Lung microvascular endothelial cell (primary cell): Measurements from ENCODE around the gene TTC24. TPM values are rescaled to one million over a fixed set of nuclear protein-coding genes. Genes with fewer than 3 reads are reported as not detected.
A peak's percentile ranks its signal among the peaks of the same experiment; 100 is the strongest.
"Not testable (repeated sequence)": the region's sequence is repeated elsewhere in the genome, so short reads cannot be mapped to it uniquely, and the experiment has no call there.

Source experiments
- DNase-seq, 2 donors: peaks; one replicate each; pipeline versions ENCODE4 v3.0.0 to v3.0.0-alpha.2; 2010; ENCODE audit warnings: low read depth in 2 of 2
- total RNA-seq: library from RNA; depleted of rRNA; stranded (reverse); fragments of >200 nt; gene quantifications from 2 replicates; pipeline ENCODE4 v1.2.1, GENCODE V29; 2014

TTC24 gene
- total RNA-seq, 1 donor from 2014 or later: not detected

DNA sequence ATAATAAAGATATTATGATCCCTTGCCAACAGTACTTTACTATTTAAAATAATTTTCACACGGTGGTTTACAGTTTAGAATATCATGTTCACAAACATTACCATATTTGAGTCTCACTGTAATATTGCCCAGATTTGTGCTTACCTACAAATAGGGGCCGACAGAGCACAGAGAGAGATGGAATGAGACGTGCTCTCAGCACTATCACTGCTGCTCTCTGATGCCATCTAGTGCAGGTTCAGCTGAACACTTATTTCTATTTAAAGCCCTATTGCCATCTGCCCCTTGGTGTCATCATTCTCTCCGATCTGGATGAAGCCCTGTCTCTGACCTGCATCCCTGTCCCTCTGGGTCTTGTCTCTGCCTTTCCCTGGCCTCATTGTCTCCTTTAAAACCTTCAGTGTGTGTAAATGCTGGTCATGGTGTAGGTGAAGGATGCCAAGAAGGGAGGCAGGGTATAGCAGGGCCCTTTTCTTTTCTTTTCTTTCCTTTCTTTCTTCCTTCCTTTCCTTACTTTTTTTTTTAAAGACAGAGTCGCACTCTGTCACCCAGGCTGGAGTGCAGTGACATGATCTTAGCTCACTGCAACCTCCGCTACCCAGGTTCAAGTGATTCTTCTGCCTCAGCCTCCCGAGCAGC, 28.6 kb downstream of the TTC24 start:
- DNase-seq: peak; percentile 81 to 88

DNA sequence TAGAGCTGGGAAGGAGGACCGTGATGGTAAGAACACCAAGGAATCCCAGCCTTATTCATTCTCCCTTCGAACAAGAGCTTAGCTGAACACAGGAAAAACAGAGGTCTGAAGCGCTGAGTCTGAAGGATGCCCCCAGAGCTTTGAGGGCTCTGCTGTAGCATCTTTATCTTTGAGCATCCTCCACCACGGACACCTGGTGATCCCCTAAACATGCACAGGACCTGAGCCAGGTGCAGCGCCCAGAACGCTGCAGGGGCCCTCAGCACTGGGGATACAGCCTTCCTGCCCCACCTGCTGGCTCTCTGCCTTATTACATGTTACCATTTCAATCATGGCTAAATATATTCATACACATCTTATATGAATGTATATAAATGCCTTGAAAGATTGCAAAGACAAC, 29.5 kb downstream of the TTC24 start:
- DNase-seq: peak; percentile 25 to 47

DNA sequence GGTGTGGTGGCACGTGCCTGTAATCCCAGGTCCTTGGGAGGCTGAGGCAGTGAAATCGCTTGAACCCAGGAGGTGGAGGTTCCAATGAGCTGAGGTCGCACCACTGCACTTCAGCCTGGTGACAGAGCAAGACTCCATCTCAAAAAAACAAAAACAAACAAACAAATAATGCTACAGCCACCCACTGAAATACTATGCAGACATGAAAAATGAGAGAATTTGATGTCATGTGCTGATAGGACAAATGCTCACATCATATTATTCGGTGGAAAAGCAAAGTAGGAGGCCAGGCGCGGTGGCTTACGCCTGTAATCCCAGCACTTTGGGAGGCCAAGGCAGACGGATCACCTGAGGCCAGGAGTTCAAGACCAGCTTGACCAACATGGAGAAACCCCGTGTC, 30.5 kb downstream of the TTC24 start:
- DNase-seq: not testable (repeated sequence)

DNA sequence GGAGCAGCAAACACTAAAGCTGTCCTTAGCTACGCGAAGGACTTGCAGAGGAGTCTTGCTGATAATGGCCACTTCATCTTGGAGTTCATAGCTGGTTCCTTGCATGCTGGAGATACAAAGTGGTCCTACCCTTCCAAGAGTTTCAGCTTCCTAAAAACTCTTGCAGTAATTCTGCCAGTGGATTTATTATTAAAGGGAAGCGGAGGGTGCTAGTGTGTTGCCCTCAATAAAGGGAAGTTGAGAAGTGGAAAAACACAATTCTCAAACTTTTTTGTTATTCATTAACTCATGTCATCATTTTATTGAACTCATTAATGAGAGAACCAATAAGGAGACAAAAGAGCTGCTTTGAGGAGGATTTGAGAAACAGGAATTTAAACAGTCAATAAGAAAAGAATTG, 33.1 kb downstream of the TTC24 start:
- no peak for DNase-seq

DNA sequence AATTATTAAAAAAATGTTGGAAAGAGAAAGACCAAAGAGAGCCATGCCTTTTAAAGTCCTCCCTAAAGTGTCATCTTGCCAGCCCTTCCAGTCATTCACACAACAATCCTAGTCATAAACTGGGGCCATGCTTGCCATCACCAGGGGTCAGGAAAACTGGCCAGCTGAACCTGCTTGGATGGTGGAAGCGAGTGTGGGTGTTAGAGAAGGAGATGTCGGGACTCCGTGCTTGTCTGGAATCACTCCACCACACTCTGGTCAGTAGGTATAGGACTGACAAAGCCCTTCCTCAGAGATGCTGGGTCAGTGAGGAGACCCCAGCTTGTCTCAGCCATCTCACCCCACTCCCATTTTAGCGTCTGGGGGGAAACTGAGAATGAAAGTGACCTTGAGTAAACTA, 36.4 kb downstream of the TTC24 start:
- no peak for DNase-seq

DNA sequence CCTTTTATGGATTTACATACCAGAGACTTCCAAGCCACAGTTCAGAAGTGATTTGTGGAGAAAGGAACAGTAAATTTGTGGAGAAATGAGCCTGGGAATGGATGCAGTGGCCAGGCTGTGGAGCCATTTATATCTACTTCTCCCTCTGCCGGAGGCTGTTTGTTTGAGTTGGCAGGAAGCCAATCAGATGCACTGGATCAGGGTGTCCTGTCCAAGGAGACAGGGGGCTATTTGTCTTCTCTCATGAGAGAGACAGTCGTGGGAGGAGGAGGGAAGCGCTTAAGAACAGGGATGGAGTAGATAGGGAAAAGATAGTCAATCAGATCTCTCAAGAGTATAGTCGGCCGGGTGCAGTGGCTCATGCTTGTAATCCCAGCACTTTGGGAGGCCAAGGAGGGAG, 36.9 kb downstream of the TTC24 start:
- peak; percentile 42 to 74 for DNase-seq

DNA sequence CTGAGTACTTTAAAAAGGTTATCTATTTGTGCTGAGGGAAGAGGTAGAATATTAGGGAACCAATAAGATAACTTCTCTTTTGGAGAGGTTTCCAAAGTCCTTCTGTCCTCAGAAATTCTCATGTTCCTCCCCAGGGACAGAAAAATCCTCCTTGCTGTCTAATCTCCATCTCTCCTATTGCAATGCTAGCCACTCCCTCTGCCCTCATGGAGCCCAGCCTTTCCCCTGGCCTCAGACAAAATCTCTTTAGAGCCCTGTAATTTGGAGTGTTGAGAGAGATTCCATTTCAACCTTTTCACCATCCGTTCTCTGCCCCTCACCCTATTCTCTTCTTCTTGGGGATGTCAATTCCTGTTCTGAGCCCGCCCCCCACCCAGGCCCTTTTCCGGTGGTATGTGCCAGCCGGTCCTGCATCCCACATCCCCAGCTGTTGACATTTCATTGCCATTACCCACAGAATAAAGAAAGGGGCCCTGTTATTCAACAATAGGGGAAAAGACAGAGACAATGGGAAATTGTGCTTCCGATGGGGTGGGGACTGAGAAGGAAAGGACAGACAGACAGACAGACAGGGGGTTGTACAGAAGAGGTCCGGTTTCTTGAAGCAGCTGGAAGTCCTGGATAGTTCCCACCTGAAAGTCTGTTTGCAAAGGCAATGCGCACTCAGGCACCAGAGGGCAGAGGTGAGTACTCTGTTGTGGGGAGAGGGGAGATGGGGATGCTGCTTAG, 39.5 kb downstream of the TTC24 start, which contains the start of gene HAPLN2:
Gene HAPLN2 (plus strand): TSS at position 563 of the 729 bp plus-strand sequence. CDS start 4,076 bp downstream, outside the sequence.
- DNase-seq: peak; percentile 34 to 36

DNA sequence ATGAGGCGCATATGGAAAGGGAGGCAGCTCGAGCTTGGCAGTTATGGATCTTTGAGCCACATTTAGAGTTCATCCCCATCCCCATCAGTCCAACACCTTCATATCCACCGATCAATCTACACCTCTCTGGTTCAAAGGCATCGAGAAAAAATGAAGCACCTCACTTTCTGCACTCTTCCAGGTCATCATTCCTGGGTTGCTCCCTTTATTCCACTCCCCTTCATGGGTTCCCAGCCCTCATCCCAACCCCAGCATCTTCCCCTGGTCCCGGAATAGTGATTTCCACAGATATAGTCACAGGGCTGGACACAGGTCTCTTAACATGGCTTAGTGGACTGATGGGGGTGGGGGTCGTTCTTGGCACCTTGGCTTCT, 40.0 kb downstream of the TTC24 start:
- DNase-seq: no peak

DNA sequence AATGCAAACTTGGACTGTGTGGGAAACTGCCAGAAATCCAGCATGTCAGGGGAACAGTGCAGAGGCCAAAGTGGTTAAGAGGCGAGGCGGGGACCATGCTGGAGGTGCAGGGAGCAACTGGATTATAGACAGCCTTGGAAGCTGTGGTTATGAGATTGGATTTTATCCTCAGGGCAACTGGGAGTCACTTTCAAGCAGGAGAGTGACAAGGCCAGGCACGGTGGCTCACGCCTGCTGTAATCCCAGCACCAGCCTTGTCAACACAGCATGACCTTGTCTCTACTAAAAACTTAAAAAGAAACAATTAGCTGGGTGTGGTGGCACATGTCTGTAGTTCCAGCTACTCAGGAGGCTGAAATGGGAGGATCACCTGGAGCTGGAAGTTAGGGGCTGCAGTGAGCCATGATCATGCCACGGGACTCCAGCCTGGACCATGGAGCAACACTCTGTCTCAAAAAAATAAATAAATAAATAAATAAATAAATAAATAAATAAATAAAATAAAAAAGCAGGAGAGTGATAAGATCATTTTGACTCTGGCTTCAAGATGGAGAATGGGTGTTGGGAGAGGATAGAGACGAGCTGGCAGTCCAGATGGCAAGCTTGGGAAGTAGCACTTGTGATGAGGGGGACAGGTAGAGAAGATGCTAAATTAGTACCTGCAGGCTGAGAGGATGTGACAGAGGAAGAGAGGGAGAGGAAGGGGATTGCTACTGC, 43.2 kb downstream of the TTC24 start:
- no peak for DNase-seq

DNA sequence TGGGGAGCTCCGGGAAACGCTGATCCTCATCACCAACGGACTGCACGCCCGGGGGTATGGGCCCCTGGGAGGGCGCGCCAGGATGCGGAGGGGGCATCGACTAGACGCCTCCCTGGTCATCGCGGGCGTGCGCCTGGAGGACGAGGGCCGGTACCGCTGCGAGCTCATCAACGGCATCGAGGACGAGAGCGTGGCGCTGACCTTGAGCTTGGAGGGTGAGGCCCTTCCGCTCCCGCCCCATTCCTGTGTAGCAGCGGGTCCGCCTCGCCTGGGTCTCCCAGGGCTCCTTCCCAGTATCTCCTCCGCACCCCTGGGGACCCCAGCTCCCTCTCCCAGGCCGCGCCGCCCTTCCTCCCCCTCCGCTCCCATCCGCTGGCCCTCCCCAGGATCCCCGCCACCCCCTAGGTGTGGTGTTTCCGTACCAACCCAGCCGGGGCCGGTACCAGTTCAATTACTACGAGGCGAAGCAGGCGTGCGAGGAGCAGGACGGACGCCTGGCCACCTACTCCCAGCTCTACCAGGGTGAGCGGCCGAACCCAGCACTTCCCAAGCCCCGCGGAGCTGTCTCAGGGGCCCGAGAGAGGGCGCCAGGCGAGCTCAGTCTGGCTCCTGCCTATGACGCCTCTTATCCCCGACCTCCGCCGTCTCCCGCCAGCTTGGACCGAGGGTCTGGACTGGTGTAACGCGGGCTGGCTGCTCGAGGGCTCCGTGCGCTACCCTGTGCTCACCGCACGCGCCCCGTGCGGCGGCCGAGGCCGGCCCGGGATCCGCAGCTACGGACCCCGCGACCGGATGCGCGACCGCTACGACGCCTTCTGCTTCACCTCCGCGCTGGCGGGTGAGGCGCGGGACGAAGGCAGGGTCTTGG, 44.7 kb downstream of the TTC24 start:
- DNase-seq: peak; percentile 49 to 54

DNA sequence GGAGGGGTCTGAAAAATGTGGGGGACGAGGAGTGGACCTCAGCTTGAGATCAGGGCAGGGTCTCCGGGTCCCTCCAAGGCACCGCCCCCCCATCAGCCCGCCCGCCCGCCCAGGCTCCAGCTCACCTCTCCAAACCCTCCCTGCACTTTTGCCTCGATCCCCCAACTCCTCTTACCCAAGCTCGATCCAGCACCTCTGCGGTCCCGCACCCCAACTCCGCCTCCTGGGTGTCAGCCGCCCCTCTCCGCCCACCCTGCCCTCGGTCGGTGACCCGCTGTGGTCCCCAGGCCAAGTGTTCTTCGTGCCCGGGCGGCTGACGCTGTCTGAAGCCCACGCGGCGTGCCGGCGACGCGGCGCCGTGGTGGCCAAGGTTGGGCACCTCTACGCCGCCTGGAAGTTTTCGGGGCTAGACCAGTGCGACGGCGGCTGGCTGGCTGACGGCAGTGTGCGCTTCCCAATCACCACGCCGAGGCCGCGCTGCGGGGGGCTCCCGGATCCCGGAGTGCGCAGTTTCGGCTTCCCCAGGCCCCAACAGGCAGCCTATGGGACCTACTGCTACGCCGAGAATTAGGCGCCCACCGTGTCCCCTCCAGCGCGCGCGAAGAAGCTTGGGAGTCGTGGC, 45.4 kb downstream of the TTC24 start:
- no peak for DNase-seq

DNA sequence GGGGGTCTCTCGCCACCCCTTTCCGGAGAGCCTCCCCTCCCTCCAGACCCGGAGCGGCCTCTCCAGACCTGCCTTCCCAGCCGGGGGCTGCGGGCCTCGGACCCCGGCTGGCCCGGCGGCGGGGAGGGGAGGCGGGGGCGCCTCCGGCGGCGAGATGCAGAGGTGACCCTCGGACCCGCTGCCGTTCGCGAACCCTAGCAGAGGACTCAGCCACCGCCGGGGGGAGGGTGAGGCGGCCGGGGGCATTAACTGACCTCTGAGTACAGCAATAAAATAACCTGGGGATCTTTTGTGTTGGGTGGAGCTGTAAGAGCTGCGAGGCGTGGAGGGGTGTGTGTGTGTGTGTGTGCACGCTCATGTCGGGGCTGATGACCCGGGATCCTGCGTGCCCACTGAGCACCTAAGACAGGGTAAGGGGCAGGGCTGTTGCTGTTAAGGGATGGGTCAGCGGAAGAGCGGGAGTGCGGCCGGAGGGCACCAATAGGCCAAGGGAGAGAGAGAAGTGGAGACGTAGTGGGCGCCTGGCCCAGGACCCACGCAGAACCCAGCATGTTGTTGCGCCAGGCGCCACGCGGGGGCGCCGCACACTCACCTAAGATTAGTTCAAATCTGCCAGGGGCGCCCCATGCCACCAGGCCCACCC, 46.0 kb downstream of the TTC24 start:
- DNase-seq: peak; percentile 42 to 63

DNA sequence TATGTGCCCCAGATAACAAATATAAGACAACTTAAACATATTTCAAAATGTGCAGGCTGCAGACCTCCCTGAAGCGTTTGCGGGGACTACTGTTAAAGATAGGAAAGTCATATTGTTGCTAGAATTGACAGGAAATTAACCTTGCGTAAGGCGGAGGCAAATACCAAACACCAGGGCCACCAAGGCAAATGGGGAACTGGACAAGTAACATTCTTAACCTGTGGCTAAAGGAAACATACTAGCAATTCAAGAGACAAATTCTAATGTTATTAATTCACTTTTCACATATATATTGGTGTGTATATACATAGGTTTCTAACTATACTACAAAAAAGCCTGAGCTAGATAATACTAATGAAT, 46.5 kb downstream of the TTC24 start:
- no peak for DNase-seq

DNA sequence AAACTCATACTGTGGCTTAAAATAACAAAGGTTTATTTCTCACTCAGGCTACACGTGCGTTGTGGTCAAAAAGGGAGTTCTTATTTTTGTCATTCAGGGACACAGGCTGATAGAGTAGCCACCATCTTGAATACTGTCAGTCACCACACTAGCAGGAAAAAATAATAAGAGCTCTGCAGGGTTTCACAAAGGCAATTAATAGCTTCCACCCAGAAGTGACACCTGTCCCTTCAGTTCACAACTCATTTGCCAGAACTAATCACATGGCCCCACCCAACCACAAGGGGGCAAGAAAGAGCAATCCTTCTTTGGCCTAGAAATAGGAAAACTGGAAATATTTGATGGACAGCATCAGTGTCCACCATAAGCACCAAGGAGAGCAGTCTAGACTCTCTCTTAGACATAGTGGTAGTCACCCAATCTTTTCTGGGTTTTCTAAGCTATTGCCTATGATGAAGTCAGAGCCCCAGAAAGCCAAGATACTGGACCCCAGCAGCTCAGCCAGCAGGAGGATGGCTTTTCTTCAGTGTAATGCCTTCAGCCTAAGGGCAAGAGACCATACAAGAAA, 47.9 kb downstream of the TTC24 start:
- DNase-seq: peak; percentile 73 to 77

DNA sequence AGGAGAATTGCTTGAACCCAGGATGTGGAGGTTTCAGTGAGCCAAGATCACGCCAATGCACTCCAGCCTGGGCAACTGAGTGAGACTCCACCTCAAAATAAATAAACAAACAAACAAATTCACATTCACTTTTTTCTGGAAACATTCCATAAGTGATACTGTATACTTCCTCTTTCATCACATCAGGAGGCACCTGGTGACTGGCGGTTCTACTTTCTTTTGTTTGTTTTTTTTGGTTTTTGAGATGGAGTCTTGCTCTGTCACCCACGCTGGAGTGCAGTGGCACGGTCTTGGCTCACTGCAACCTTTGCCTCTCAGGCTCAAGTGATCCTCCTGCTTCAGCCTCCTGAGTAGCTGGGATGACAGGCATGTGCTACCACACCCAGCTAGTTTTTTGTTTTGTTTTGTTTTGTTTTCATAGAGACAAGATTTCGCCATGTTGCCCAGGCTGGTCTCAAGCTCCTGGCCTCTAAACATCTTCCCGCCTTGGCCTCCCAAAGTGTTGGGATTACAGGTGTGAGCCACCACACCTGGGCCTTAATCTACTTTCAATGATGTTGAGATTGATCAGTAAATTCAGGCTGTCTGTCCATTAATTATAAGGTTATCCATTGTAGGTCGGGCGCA, 50.4 kb downstream of the TTC24 start:
- DNase-seq: no peak

DNA sequence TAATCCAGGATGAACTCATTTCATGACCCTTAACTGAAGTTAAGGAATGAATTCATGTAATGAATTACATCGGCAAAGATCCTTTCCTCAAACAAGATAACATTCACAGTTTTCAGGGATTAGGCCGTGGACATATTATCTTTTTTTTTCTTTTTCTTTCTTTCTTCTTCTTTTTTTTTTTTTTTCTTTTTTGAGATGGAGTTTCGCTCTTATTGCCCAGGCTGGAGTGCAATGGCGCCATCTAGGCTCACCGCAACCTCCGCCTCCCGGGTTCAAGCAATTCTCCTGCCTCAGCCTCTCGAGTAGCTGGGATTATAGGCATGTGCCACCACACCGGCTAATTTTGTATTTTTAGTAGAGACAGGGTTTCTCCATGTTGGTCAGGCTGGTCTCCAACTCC, 51.6 kb downstream of the TTC24 start:
- DNase-seq: not testable (repeated sequence)

DNA sequence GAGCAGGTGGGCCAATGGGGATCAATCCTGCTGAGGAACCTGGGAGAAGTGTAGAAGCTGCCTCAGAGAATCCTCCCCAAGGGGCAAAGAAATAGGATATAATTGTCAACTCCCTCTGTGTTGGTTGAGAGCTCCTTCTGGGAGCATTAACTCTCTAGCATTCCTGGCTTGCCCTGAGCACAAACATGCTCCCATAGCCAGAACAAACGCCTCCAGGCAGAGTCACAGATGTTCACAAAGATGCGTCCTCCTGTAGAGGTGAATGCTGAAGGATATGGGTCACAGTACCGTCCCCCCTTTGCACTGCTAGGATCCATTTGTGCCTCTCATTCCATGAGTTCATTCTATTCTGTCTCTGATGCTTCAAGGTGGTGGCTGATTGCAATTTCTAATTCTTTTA, 52.8 kb downstream of the TTC24 start:
- DNase-seq: no peak
